Measurements from ENCODE around the gene FGF8.

DNA sequence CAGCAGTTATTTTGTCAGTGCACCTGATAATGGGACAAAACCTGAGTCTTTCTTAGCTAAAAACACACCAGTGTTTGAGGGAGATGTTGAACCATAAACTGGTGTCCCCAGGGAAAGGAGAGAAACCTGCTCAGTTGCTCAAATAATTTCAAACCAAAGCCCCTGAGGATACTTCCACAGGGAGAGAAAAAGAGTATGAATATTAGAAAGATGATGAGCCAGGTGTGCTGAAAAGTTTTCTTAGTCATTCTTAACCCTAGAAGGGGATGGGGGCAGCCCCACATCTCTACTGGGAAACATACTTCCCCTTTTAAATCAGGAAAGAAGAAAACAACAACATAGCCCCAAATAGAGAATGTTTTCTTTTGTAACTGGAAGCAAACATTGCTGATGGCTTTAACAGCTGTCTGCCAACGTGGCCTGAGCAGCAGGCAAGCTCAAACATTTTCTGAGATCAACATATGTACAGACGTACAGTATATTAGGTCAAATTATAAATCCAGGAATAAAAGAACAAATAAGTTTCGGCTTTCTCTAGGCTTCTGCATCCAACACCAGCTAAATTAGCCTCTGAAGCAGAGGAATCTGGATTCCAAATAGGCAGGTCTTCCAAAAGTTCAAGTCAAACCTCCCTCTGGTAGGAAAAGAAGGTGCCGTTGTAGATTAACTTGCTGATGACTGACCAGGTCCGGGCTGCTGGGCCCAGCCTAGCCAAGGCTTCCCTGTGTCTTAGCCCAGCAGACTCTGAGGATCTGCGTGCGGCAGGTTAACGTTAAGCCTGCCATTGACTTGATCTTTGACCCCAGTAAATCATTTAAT, 50.4 kb downstream of the FGF8 start:
- TF ChIP-seq CTCF (IDR thresholded peaks at IDR 0.05) (no peak), POLR2A (IDR thresholded peaks at IDR 0.05) (no peak), POLR2AphosphoS5 (IDR thresholded peaks at IDR 0.05) (no peak), EP300 (IDR thresholded peaks at IDR 0.05) (no peak)
